Medulla oblongata (tissue), 1 donor: ENCODE results near the gene ANP32E.

Experiments
- DNase-seq: peaks from one replicate; pipeline ENCODE4 v3.0.0-alpha.2; 2015; ENCODE audit errors: extremely low spot score

ANP32E gene

DNA sequence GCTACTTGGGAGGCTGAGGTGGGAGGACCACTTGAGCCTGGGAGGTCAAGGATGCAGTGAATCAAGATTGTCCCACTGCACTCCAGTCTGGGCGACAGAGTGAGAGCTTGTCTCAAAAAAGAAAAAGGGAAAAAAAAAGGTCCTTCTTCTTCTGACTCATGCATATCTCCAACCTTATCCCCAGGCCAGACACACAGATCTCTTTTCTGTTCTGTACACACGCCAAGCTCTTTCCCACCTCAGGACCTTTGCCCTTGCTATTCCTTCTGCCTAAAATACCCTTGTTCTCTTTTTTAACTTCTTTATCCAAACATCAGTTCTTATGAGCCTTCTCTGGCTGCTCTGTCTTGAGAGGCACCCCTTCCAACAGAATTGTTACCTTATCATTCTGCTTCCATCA is 64.1 kb downstream of the ANP32E start:
- no peak for DNase-seq

DNA sequence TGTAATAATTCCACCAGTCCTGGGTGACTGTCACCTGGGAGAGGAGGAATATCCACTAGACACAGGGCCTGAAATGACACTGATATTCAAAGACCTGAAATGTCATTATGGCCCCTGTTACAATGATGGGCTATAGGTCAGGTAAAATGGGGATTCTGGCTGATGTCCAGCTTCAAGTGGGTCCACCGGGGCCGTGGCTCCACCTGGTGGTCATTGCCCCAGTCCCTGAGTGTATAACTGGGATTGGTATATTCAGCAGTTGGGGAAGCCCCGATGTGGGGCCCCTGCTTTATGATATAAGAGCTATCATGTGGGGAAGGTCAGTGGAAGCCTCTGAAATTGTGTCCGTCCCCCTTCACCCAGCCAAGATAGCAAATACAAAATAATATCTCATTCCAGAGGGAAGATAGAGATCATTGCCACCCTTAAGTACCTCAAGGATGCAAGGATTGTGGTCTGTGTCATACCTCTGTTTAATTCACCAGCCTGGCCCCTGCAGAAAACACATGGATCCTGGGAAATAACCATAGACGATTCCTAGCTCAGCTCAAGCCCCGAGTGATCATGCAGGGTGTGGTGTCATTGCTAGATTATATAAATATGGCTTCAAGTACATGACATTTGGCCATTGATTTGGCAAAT is 66.8 kb downstream of the ANP32E start:
- DNase-seq, result peak; percentile 61
